Kidney (tissue), 14 donors: ENCODE results near the gene SUGCT. TPM values are rescaled to one million over a fixed set of nuclear protein-coding genes. Genes with fewer than 3 reads are reported as not detected.

ENCODE experiments used
- DNase-seq, 5 donors: peaks; one replicate each; pipeline ENCODE4 v3.0.0-alpha.2; 2013 to 2020
- FAIRE-seq: peaks from 2 replicates; lab custom pipeline; 2012; peaks lifted over from hg19 to GRCh38; lab: Jason Lieb, UNC
- H3K27ac ChIP-seq, 2 donors: one replicate each; pipeline ENCODE4 v1.7.0; 2013; ENCODE audit warnings: low read depth in 2 of 2, low read length in 2 of 2, inconsistent platforms in 1 of 2
- H3K27me3 ChIP-seq: one replicate; pipeline ENCODE4 v1.7.1; 2013; ENCODE audit warnings: low read length, inconsistent platforms; ENCODE audit not compliant: control insufficient read depth, insufficient read depth
- H3K36me3 ChIP-seq, 3 donors: one replicate each; pipeline versions ENCODE4 v1.7.0 to v1.7.1; 2013; ENCODE audit warnings: low read length in 3 of 3, control low read depth in 1 of 3, inconsistent platforms in 1 of 3; ENCODE audit not compliant: insufficient read depth in 3 of 3, control insufficient read depth in 2 of 3
- H3K4me1 ChIP-seq, 3 donors: one replicate each; pipeline versions ENCODE4 v1.7.0 to v1.7.1; 2013; ENCODE audit warnings: low read length in 3 of 3, inconsistent platforms in 1 of 3, low read depth in 1 of 3; ENCODE audit not compliant: control insufficient read depth in 2 of 3, insufficient read depth in 2 of 3
- H3K4me3 ChIP-seq, 3 donors: one replicate each; pipeline versions ENCODE4 v1.7.0 to v1.8.1; 2013; ENCODE audit warnings: low read length in 3 of 3, control low read depth in 1 of 3, inconsistent platforms in 1 of 3
- H3K9ac ChIP-seq, 3 donors: one replicate each; pipeline versions ENCODE4 v1.7.0 to v1.7.1; 2013; ENCODE audit warnings: low read length in 3 of 3, control low read depth in 1 of 3, inconsistent platforms in 1 of 3
- H3K9me3 ChIP-seq, 3 donors: one replicate each; pipeline versions ENCODE4 v1.7.0 to v1.7.1; 2013; ENCODE audit warnings: low read length in 3 of 3, control low read depth in 1 of 3, inconsistent platforms in 1 of 3; ENCODE audit not compliant: control insufficient read depth in 2 of 3, insufficient read depth in 1 of 3
- CTCF ChIP-seq: IDR thresholded peaks from 3 replicates; pipeline ENCODE4 v1.5.1; 2012; ENCODE audit warnings: mild to moderate bottlenecking, moderate library complexity, borderline replicate concordance; ENCODE audit not compliant: insufficient read depth; ENCODE audit errors: extremely low read depth
- intact Hi-C: fragments of 100-400 bp; cut with DNase I; formaldehyde crosslinking; loops from one replicate; pipeline ENCODE4 v1.11.1; 2022
- polyA plus RNA-seq: library from polyadenylated mRNA; stranded (reverse); fragments of 350-450 nt; fragmentation: Illumina TruSeq; extraction: RNeasy Lipid Tissue Mini Kit (QIAGEN cat#74804); gene quantifications from one replicate; pipeline ENCODE4 v1.2.3, GENCODE V29; 2014; ENCODE audit warnings: low read depth, low replicate concordance; ENCODE audit not compliant: insufficient read depth
- total RNA-seq: library from RNA; stranded (reverse); fragmentation: NEBNext Ultra II Directional; extraction: Animal tissue kit (Norgen Biotek cat#: 25700); gene quantifications from one replicate; pipeline ENCODE4 v1.2.1, GENCODE V29; 2021
- donor health status: control.
- donor health status: control.
- donor health status: control.
- donor health status: control.
- donor health status: control.
- donor health status: DM: yes; HTN: yes; CAD: no.
- donor health status: Normal renal cell carcinoma (clear cell type).

Gene SUGCT
- total and polyA plus RNA-seq, 2 donors from 2014 or later, result 7.6 to 45.1 TPM

DNA sequence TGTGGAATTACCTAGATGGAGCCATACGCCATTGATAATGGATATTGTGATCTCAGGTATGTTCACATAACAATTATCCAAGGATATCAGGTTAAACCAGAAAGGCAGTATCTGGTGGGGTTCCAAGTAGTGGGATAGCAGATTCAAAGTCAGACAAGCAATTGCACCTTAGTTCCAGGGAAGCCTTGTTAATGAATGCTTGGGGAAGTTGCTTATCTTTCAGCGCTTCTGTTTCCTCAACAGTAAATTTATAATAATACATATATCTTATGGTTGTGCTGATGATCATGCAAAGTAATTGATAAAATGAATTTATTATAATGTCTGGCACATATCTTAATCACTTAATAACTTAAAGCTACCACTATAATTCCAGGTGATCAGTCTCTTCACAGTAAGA lies 290.9 kb downstream of the SUGCT start:
- Histone ChIP-seq H3K27ac (no peak overlapping the region), H3K9ac (no peak overlapping the region), H3K4me3 (no peak overlapping the region), H3K9me3 (no peaks in the 10 kb centered on the region), H3K36me3 (no peaks in the 10 kb centered on the region), H3K27me3 (no peaks in the 10 kb centered on the region), H3K4me1 (no peaks in the 10 kb centered on the region)
- FAIRE-seq, result no peak
- no peak for TF ChIP-seq CTCF
- intact Hi-C loops, result no loop called here
- DNase-seq, result no peak

DNA sequence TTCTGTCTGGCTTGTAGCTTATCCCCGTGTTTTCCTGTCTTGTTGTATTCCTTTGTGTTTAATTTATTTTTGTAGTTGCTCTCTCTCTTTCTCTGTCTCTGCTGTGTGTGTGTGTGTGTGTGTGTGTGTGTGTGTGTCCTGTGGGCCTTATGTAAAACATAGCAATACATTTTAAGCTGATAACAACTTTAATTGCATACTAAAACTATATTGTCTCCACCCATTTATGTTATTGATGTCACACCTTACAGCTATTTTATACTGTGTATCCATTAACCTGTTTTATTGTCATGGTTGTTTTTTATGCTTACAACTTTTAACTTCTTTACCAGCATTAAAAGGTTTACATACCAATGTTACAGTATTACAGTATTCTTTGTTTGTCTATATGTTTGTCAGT lies 293.6 kb downstream of the SUGCT start:
- Histone ChIP-seq H3K27ac (no peak overlapping the region), H3K4me3 (no peak overlapping the region), H3K36me3 (no peaks in the 10 kb centered on the region), H3K9ac (no peak overlapping the region), H3K9me3 (peaks cover 0 to 7% (median 0%) of the 10 kb centered on the region in 3 donors), H3K27me3 (no peaks in the 10 kb centered on the region), H3K4me1 (no peaks in the 10 kb centered on the region)
- DNase-seq (no peak), FAIRE-seq (no peak)
- intact Hi-C loops, result no loop called here
- TF ChIP-seq CTCF, result no peak

DNA sequence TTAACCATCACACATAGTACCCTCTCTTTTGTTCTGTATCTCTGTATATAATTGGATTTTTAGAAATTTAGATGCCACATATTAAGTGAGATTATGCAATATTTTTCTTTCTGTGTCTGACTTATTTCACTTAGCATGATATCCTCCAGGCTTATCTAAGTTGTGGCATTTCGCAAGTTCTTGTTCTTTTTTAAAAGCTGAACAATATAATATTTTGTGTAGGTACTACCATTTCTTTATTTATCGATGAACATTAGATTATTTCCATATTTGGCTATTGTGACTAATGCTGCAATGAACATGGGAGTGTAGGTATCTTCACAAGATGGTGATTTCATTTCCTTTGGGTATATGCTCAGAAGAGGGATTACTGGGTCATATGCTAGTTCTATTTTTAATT lies 295.0 kb downstream of the SUGCT start:
- H3K9me3 ChIP-seq, result peaks cover 0 to 7% (median 0%) of the 10 kb centered on the region in 3 donors
- H3K27ac ChIP-seq, result no peak overlapping the region
- no peaks in the 10 kb centered on the region for H3K4me1 ChIP-seq
- H3K4me3 ChIP-seq, result no peak overlapping the region
- DNase-seq (no peak), FAIRE-seq (no peak)
- H3K9ac ChIP-seq, result no peak overlapping the region
- intact Hi-C loops, result no loop called here
- H3K36me3 ChIP-seq, result no peaks in the 10 kb centered on the region
- TF ChIP-seq CTCF, result no peak
- H3K27me3 ChIP-seq, result no peaks in the 10 kb centered on the region

GRCh38 chr7:40432046-40432445 lies 297.2 kb downstream of the SUGCT start:
- H3K36me3 ChIP-seq, result no peaks in the 10 kb centered on the region
- DNase-seq (no peak), FAIRE-seq (no peak)
- no peaks in the 10 kb centered on the region for H3K27me3 ChIP-seq
- TF ChIP-seq CTCF, result no peak
- no peaks in the 10 kb centered on the region for H3K4me1 ChIP-seq
- H3K9ac ChIP-seq, result no peak overlapping the region
- intact Hi-C loops, result no loop called here
- peaks cover 0 to 7% (median 0%) of the 10 kb centered on the region in 3 donors for H3K9me3 ChIP-seq
- H3K4me3 ChIP-seq, result no peak overlapping the region
- H3K27ac ChIP-seq, result no peak overlapping the region
